AG20443 (cell line): ENCODE measurements around the gene PLAA.
"Not testable (repeated sequence)": the region's sequence is repeated elsewhere in the genome, so short reads cannot be mapped to it uniquely, and the experiment has no call there.

Experiments used
- DNase-seq: peaks from one replicate; pipeline ENCODE4 v3.0.0; 2012; ENCODE audit warnings: low spot score, mixed read lengths

The PLAA gene

GRCh38 chr9:26928902-26929495 is 18.0 kb downstream of the PLAA start:
- no peak for DNase-seq

- no peak for DNase-seq
Observed at GRCh38 chr9:26925609-26926008, 21.4 kb downstream of the PLAA start.

GRCh38 chr9:26919698-26920097 is 27.3 kb downstream of the PLAA start:
- no peak for DNase-seq

DNA sequence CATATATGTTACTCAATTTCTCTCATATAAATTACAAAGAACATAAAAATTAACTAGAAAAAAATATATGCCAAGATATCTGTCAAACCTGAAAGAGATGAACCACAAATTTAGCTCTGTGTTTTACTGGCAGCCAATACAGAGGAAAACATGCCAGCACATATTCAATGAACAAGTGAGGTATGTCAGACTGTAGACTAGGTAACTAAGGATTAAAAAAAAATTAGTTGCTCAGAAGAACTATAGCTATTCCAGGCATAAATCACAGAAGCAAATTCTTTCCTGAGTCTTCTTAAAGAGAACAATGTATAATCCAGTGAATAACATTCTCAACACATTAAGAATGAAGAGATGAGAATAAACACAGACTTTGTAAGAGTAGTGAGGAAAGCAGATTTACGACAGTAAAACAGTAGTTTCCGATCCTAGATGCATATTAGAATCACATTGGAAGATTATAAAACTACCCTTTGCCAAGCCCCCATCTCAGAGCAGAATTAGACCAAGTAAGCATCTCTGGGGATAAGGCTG is 33.8 kb downstream of the PLAA start:
- no peak for DNase-seq

- no peak for DNase-seq
Observed at GRCh38 chr9:26904671-26905070, 42.4 kb downstream of the PLAA start.

DNA sequence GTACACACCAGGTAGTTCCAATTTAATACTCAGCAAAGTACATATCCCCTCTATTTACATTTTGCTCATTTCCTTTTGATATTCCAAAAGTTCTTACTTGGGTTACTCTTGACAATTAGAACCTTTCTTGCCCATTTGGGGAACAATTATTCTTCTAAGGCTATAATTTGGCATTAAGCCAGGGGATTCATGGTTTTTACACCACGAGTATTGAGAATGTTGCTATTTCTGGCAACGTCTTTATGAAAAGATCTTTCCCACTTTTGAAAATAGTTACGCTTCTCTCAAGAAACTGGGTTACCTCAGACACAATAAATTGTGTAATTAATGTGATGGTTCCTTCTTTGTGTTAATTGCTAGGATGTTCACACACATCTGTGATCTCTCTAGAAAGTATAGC is 43.0 kb downstream of the PLAA start:
- DNase-seq, result no peak

GRCh38 chr9:26893030-26893676 is 53.9 kb downstream of the PLAA start:
- no peak for DNase-seq

DNA sequence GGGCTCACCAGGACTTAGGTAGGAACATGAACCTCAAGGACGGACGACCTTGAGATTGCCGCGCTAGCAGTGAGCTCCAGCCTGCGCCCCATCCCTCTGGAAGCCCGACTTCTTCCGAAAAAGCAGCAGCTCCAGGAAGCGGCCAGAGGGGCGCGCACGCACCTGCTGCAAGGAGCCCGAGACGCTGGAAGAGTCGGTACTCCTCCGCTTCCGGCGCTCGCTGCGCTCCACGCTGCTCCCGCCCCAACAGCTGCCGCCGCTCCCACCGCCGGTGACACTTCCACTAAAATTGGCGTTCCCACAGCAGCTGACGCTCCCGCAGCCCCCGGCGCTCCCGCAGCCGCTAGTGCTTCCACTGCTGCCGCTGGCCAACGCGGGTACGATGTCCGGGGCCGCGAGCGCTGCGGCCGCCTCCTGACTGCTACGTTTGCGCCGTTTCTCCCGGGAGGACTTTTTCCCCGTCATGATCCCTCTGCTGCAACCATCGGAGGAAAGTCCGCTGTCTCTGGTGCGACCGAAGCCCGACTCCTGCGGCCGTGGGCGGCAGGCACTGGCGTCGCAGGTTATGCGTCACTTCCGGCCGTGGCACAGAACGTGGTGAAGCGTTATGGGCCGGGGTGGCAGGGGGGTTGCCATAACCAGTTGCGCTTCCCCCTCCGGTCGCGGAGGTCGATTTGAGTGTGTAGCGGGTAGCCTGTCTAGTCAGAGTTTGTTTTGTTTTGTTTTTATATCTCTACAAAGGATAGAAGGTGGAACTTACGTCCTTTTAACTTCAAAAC is 54.6 kb downstream of the PLAA start, which contains the start of gene CAAP1:
Gene CAAP1 (minus strand): TSS at position 552 of the 779 bp plus-strand sequence. CDS start 87 bp downstream, at position 465.
- DNase-seq, result peak; percentile 98

DNA sequence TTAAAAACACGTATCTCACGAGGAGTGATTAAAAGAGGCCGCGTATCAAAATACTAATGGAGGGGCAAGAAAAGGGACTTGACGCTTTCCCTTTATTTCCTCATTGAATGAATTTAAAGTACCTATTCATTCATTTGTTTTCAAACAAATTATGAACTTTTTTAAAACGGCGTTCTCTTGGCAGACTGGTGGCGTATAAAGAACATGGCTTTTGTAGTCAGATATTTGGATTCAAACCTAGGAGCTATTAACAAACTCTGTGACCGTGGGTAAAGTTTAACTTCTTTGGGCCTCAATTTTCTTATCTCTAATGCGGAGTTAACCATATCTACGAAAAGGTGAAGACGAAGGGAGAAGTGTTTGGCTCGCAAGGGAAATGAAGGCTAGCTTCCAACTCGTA is 55.3 kb downstream of the PLAA start:
- DNase-seq, result no peak

DNA sequence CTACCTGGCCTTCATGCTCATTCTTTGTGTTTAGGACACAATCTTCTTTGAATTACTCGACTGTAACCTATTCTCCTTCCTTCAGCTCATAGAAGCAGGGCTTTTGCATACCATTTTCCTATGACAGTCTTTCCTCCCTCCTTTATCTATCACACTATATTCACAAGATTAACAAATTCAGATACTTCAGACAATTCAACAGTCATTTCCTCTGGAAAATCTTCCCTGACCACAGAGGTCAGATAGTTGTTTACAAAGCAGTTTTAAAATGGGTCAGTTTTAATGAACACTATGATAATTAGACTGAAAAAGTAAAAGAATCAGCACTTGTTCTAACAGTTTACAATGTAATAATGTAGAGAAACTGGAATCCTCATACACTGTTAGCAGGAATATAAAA is 58.8 kb downstream of the PLAA start:
- DNase-seq, result no peak

DNA sequence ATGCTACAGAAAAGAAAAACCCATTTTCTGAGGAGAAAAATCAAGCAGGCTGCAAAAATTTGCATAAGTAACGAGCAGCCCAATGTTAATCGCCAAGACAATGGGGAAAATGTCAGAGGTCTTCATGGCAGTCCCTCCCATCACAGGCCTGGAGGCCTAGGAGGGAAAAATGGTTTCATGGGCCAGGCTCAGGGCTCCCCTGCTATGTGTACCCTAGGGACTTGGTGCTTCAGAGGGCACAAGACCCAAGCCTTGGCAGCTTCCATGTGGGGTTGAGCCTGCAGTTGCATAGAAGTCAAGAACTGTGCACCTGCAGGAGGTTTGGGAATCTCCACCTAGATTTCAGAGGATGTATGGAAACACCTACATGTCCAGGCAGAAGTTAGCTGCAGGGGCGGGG is 64.9 kb downstream of the PLAA start:
- DNase-seq, result no peak

DNA sequence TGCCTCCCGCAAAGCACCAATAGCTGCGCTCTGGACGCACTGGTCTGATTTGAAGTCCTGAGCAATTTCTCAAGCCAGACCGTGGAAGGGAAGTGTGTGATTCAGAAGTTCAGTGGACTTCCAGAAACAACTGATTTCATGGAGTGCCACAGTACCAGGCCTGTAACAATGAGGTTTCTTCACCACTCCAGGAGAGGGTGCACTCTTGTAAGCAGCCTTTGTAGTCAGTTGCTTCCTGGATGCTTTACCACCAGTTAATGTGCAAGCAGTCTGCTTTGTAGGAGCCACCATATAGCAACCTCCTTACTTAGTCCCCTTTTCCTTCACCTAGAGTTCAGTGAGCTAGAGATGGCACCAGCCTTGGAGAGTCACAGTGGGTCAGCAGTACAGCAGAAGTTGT is 66.8 kb downstream of the PLAA start:
- DNase-seq, result no peak

DNA sequence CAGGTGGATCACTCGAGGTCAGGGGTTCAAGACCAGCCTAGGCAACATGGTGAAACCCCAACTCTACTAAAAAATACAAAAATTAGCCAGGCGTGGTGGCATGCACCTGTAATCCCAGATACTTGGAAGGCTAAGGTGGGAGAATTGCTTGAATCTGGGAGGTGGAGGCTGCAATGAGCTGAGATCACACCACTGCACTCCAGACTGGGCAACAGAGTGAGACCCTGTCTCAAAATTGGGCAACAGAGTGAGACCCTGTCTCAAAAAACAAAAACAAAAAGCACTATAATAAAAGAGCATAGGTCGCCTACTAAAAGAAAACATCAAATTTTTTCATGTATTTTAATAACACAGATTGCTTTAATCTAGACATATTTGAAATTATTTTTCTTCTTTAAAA is 71.9 kb downstream of the PLAA start:
- DNase-seq, result not testable (repeated sequence)

GRCh38 chr9:26870292-26870691 is 76.8 kb downstream of the PLAA start:
- no peak for DNase-seq

- DNase-seq, result peak; percentile 10
Observed at GRCh38 chr9:26863074-26863473, 84.0 kb downstream of the PLAA start.

DNA sequence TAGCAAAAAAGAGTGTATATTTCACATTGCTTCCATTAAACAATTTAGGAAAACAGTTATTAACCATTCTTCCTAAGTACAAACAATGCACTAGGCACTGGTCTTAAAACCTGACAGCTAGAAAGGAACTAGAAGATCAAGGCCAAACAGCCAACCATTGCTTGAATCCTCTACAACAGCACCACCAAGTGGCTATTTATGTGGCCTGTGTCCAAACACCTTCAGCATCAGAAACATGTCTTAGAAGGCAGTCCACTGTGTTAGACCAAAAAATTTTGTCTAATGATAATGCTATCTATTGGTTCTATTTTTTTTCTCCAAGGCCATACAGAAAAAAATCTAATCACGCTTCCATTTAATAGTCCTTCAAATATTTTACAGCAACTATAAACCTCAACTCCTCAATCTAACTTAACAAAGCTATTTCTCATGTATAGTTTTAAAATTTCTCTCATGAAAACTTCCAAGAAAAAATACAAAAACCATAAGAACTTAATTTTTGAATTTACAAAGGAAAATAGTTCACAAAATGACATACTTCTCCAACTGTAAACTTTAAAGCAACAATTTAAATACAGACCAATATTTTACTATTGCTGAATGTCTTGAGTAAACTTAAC is 90.5 kb downstream of the PLAA start:
- DNase-seq, result peak; percentile 35
